Left renal pelvis (tissue), 4 donors: ENCODE results near the gene SLC35D1. TPM values are rescaled to one million over a fixed set of nuclear protein-coding genes. Genes with fewer than 3 reads are reported as not detected.
A peak's percentile ranks its signal among the peaks of the same experiment; 100 is the strongest.
"Not testable (repeated sequence)": the region's sequence is repeated elsewhere in the genome, so short reads cannot be mapped to it uniquely, and the experiment has no call there.

ENCODE experiments used
- DNase-seq, 4 donors: peaks; one replicate each; pipeline ENCODE4 v3.0.0-alpha.2; 2013; ENCODE audit warnings: low read depth in 4 of 4, low spot score in 3 of 4
- polyA plus RNA-seq, 4 donors: library from polyadenylated mRNA; unstranded; fragments of 120-200 nt; gene quantifications; one replicate each; pipeline ENCODE4 v1.2.1, GENCODE V29; 2013; ENCODE audit not compliant: insufficient read length in 4 of 4

The SLC35D1 gene
- polyA plus RNA-seq, 4 donors: 12.7 to 15.8 (median 15.0) TPM

DNA sequence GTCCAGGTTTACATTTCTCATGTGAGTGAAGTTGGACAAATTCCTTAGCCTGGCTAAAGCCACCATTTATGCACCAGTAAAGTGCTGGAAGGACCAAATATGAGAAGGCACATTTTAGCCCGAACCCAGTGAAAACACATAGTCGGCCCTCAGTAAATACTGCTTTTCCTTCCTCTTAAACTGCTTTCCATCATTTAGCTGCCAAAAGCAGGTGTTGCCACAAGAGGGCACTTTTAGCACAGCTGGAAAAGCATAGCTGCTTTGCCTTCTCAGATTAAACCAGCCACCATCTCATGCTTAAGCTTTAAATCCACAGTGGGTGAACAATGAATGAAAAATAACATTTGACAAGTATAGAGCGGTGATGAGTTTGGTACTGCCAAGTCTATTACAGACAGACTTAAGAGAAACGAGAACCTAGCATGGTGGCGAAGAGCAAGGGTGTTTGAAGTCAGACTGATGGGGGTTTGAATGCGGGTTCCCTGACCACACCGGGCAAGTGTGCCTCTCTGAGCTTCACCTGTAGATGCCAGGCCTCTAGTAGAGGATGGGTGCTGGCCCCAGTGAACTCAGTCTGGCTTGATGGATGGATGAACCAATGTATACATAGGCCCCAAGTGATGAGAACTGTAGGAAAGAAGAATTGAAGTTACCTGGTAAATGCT is 57.8 kb downstream of the SLC35D1 start:
- DNase-seq: peak in 2 of 4 donors; percentile 48 to 57

DNA sequence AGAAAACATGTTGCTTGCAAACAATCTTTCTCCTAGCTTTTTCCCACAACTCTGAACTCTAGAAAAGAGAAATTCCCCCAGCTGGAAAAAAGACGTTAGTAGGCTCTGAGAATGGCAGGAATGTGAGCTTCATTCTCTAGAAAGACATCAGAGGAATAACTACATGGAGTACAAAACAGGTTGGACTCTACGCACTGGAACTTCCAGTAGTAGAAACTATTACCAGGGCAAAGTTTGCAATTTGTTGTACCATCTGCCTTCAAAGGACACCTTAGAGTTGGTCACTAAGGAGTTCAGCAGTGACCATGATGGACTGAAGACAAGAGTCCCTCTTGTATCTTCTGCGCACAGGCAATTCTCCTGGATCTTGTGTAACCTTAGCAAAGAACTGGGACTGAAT is 60.9 kb downstream of the SLC35D1 start:
- no peak for DNase-seq

DNA sequence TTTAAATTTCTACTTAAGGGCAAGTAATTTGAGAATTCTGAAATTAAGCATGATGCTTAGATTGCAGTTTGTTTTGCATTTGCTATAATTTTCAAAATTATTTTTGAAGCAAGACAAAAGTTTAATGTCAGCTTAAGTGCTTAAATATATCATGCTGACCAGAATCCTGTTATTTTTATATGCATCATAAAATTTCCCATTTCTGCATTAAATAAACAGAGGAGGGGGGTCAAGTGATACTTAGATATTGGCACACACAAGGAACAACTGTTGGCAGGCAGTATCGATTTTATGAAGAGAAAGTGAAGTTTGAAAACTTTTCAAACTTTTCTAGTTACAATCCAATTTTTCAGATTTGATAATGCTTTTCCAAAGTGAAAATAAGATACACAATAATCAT is 68.1 kb downstream of the SLC35D1 start:
- DNase-seq: no peak

DNA sequence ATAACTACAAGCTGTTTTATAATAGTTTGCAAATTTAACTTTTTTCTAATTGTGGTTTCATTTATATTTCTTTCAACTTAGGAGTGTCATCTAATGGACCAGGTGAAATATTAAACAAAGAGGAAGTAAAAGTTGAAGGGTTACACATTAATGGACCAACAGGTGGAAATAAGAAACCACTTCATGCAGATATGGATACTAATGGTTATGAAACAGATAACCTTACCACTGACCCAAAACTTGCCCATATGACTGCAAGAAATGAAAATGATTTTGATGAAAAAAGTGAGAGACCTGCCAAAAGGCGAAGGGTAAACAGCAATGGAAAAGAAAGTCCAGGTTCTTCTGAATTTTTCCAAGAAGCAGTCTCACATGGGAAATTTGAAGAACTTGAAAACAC is 69.5 kb downstream of the SLC35D1 start:
- no peak for DNase-seq

DNA sequence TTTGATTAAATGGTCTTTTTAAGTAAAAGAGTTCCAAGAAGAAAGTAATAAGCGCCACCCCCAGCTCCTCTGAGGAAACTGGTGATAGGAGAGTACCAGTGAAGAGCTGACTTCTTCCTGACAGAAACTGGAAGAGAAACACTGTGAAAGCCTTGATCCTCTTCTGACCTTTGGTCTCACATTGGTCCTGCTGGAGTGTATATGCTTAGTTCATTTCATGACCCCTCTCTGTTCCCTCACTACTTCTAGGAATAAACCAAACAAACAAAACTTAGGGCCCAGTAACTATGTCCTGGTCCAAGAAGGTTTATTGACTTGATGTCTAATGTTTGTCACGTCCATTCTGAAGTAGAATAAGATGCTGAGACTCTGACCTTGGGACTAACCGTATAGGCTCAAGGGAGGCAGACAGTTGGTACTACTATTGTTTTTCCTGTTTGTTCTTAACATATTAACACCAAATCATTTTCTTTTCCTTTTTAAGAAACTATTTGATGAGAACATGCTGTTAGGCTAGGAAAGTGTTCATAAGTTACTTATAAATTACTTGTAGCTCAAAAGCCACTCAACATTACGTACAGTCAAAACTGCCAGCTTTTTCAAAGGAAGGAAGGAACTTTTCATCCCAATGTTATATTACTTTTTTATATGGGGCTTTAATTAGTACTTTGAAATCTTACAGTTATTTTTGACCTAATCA is 71.2 kb downstream of the SLC35D1 start:
- no peak for DNase-seq

DNA sequence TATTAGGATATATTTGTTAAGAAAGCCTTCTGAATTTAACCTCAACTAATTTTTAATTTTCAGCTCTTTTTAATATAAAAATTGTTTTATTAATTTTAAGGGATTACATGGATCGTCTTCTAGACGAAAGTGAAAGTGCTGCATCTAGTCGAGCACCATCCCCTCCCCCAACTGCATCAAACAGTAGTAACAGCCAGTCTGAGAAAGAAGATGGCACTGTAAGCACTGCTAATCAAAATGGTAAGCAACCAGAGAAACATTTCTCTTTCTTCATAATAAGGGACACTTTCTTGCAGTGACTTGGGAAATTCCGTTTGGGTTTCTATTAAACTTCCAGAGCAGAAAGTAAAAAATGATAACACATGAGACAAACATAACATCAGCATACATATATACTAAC is 72.3 kb downstream of the SLC35D1 start:
- no peak for DNase-seq

DNA sequence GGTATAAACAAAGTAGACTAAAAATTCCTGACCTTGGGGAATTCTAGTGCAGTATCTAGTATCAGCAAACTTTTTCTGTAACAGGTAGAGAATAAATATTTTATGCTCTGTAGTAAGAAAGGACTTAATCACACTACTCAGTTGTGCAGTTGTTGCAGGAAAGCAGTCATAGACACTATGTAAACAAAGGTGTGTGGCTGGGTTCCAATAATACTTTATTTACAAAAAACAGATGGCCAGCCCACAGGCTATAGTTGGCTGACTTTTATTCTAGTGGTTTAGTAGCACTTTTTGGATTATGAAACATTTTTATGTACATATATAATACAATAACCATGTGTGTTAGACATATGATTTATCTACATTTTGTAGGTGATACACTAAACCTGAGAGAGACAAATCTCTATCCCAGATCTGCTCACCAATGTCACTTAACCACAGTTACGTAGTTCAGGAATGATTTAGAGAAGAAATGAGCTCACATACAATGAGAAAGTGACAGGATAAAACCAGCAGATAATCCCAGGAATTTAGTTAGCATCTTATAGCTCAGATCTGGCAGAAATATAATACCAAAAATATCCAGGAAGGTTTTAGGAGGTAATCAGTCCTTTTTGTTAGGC is 73.1 kb downstream of the SLC35D1 start:
- DNase-seq: no peak

DNA sequence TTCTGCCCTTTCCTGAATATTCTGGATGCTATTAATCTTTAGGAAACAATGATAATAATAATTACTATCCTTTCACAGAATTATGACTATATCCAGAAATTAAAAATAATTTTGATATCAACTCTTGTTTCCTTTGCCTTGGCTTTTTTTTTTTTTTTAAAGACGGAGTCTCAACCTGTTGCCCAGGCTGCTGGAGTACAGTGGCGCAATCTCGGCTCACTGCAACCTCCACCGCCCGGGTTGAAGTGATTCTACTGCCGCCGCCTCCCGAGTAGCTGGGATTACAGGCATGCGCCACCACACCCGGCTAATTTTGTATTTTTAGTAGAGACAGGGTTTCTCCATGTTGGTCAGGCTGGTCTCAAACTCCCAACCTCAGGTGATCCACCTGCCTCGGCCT is 74.3 kb downstream of the SLC35D1 start:
- not testable (repeated sequence) for DNase-seq

DNA sequence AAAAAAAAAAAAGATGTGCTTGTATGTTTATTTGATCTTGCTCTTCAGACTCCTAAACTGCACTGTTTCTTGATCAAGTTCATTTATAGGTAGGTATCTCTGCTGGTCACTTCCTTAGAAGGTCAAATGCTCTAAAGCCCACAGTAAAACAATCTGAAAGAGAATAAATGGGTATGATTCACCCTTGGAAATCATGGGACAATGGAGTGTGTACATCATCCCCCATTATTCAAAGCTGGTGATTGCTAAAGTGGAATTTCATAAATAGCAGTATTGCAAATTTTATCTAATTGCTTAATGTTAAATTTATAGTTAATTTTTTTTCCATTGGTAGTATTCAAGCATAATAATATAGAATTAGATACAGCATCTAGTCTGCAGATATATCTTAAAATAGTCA is 75.7 kb downstream of the SLC35D1 start:
- DNase-seq: no peak

DNA sequence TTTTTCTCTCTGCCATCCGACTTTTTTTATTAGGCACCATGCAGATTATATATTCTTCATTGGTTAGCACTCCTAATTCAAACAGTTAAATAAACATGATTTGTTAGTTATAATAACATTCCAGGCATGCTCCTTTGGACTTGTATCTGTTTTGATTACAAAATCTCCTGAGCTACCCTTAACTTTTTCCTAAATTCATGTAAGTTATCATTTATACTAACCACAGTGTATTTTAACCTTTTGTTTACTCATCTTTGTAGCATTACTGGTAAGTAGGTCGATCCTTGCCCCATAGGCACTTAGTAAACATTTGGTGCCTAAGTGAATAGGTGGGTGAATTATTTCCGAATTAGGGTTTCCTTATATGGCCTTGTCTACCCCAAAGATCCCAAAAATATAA is 85.4 kb downstream of the SLC35D1 start:
- DNase-seq: no peak

DNA sequence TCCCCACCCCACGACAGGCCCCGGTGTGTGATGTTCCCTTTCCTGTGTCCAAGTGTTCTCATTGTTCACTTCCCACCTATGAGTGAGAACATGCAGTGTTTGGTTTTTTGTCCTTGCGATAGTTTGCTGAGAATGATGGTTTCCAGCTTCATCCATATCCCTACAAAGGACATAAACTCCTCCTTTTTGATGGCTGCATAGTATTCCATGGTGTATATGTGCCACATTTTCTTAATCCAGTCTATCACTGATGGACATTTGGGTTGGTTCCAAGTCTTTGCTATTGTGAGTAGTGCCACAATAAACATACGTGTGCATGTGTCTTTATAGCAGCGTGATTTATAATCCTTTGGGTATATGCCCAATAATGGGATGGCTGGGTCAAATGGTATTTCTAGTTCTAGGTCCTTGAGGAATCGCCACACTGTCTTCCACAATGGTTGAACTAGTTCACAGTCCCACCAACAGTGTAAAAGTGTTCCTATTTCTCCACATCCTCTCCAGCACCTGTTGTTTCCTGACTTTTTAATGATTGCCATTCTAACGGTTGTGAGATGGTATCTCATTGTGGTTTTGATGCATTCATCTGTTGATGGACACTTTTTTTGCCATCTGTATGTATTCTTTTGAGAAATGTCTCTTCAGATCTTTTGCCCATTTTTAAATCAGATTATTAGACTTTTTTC is 87.6 kb downstream of the SLC35D1 start:
- not testable (repeated sequence) for DNase-seq

DNA sequence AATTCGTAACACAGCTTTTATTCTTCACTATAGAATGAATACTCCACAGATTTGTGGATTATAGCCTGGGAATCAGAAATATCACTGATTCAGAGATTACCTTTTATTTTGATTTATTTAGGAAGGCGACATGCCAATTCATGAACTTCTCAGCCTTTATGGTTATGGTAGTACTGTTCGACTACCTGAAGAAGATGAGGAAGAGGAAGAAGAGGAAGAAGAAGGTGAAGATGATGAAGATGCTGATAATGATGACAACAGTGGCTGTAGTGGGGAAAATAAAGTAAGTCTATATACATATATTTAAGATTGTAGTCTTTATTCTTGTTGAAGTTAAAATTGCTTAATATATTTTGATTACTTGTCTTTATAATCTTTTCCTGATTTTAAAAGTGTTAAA is 96.0 kb downstream of the SLC35D1 start:
- no peak for DNase-seq

DNA sequence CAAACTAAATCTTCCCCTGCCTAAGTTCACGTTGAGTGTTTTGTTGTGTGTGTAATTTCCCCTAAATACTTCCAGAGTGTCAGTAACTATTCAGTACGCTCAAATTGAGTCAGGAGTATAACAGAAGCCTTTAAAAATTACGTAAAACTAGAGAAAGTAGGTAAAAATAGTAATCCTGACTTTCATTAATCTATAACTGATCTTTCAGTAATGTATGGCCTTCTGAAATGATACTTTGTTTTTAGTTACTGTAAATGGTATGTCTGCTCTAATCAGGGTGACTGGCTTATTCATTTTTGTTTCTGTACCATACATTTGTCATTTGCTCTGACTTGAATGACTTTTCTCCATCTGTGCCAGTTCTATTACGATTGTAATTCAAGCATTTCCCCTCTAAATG is 99.7 kb downstream of the SLC35D1 start:
- no peak for DNase-seq

DNA sequence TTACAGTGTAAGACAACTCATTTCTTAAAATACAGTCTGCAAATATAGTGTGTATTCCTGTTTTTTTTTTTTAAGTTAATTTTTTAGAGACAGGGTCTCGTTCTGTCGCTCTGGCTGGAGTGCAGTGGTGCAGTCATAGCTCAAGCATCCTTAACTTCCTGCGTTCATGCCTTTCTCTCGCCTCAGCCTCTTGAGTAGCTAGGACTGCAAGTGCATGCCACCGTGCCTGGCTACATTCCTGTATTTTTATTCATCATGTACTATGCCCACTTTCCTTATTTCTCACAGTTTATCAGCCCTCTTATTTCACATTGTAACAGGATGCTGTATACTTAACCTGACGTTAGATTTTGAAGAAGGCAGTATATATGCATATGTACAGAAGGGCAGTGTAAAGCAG is 102.4 kb downstream of the SLC35D1 start:
- no peak for DNase-seq

Other genes starting within 250 kb of the SLC35D1 start
- 10 to 100 TPM in 3 of 4 donors, 1 to 10 TPM in 1; 6.3 to 17.3 (median 15.8) TPM for gene DNAI4, start 129.3 kb downstream of the SLC35D1 start, polyA plus RNA-seq
- 10 to 100 TPM; 34.5 to 51.1 (median 37.8) TPM for gene MIER1, start 129.2 kb downstream of the SLC35D1 start, polyA plus RNA-seq
- gene C1orf141, start 80.8 kb upstream of the SLC35D1 start, polyA plus RNA-seq: under 1 TPM in 2 of 4 donors, not detected in 2; 0.15 to 0.39 TPM
- gene IL23R, start 112.3 kb upstream of the SLC35D1 start, polyA plus RNA-seq: under 1 TPM in 1 of 4 donors, not detected in 3; 0.09 TPM